Lower leg skin (tissue), 3 donors: Measurements from ENCODE around the gene FEZF2.

Experiments used
- CTCF ChIP-seq, 3 donors: fragments of 450-650 bp; IDR thresholded peaks; one replicate each; pipeline ENCODE4 v1.5.1; 2016; ENCODE audit warnings: antibody characterized with exemption in 3 of 3, mild to moderate bottlenecking in 3 of 3, moderate library complexity in 2 of 3
- POLR2A ChIP-seq, 2 donors: fragments of 450-650 bp; IDR thresholded peaks; one replicate each; pipeline ENCODE4 v1.6.1; 2016 to 2017; ENCODE audit warnings: antibody characterized with exemption in 2 of 2, mild to moderate bottlenecking in 1 of 2, moderate library complexity in 1 of 2

GRCh38 chr3:62364191-62364590, 9.2 kb downstream of the FEZF2 start:
- TF ChIP-seq POLR2A (IDR thresholded peaks at IDR 0.05) (no peak), CTCF (IDR thresholded peaks at IDR 0.05) (no peak)
